Upper lobe of left lung (tissue), 6 donors: ENCODE data around the gene SLC5A11. TPM values are rescaled to one million over a fixed set of nuclear protein-coding genes. Genes with fewer than 3 reads are reported as not detected.

ENCODE experiments used
- ATAC-seq, 2 donors: fragments of 200-7000 bp; cut with Tn5 transposase; one replicate each; pipeline ENCODE4 v1.9.1; 2022; ENCODE audit warnings: mild to moderate bottlenecking in 2 of 2, moderate library complexity in 2 of 2; ENCODE audit not compliant: low FRiP score in 2 of 2
- DNase-seq, 2 donors: peaks; one replicate each; pipeline ENCODE4 v3.0.0-alpha.2; 2019 to 2020
- H3K27ac ChIP-seq, 4 donors: fragments of 200-600 bp; sonication (generic); one replicate each; pipeline ENCODE4 v1.5.1; 2016 to 2019
- H3K27me3 ChIP-seq, 4 donors: fragments of 200-600 bp; sonication (generic); one replicate each; pipeline ENCODE4 v1.5.1; 2017 to 2019
- H3K36me3 ChIP-seq, 4 donors: fragments of 200-600 bp; sonication (generic); one replicate each; pipeline ENCODE4 v1.5.1; 2016 to 2019
- H3K4me1 ChIP-seq, 4 donors: fragments of 200-600 bp; sonication (generic); one replicate each; pipeline ENCODE4 v1.5.1; 2018 to 2019
- H3K4me3 ChIP-seq, 4 donors: fragments of 200-600 bp; sonication (generic); one replicate each; pipeline ENCODE4 v1.5.1; 2017 to 2019; ENCODE audit warnings: mild to moderate bottlenecking in 2 of 4, moderate library complexity in 1 of 4
- H3K9me3 ChIP-seq, 4 donors: fragments of 200-600 bp; sonication (generic); one replicate each; pipeline ENCODE4 v1.5.1; 2018 to 2019
- CTCF ChIP-seq, 6 experiments: fragments of 450-650 bp in 4 of 6; fragments of 200-600 bp in 2 of 6; sonication (generic) in 2 of 6; IDR thresholded peaks; one replicate each; pipeline ENCODE4 v1.5.1; 2016 to 2019; ENCODE audit warnings: antibody characterized with exemption in 6 of 6
- EP300 ChIP-seq, 4 donors: sonication (generic); formaldehyde crosslinking; IDR thresholded peaks; one replicate each; pipeline ENCODE4 v1.5.1; 2017; ENCODE audit warnings: antibody characterized with exemption in 4 of 4, control low read depth in 2 of 4
- POLR2A ChIP-seq, 4 donors: fragments of 450-650 bp; IDR thresholded peaks; one replicate each; pipeline ENCODE4 v1.5.1; 2016 to 2017; ENCODE audit warnings: antibody characterized with exemption in 4 of 4, mild to moderate bottlenecking in 2 of 4
- POLR2AphosphoS5 ChIP-seq, 2 donors: sonication (generic); formaldehyde crosslinking; IDR thresholded peaks; one replicate each; pipeline ENCODE4 v1.5.1; 2017; ENCODE audit warnings: antibody characterized with exemption in 2 of 2
- WGBS, 2 donors: methylation state at CpG; one replicate each; pipeline ENCODE4 v1.1.5; 2017 to 2018; 5-methylcytosine and 5-hydroxymethylcytosine counted together
- total RNA-seq, 6 donors: library from RNA; depleted of rRNA in 4 of 6; stranded (reverse); fragments of >200 nt in 4 of 6; gene quantifications; one replicate each; pipeline versions ENCODE4 v1.1.0 to v1.2.1, GENCODE V29; 2016 to 2021
- donor health status: DM: no; HTN: no; CAD: no; lungs with moderate emphysema.
- donor health status: DM: no; HTN: yes; CAD: no; lungs with severe emphysema.

Gene SLC5A11
- total RNA-seq, 6 donors from 2014 or later, result 0.15 to 0.86 (median 0.30) TPM; not detected in 3

GRCh38 chr16:24900230-24900629 is 54.5 kb downstream of the SLC5A11 start:
- Histone ChIP-seq H3K9me3 (no peaks in the 10 kb centered on the region), H3K36me3 (no peaks in the 10 kb centered on the region), H3K27ac (no peak overlapping the region), H3K4me1 (no peaks in the 10 kb centered on the region), H3K27me3 (no peaks in the 10 kb centered on the region), H3K4me3 (no peak overlapping the region)
- ATAC-seq, result no peak
- TF ChIP-seq POLR2AphosphoS5 (IDR thresholded peaks at IDR 0.05), result no peak
- TF ChIP-seq EP300 (IDR thresholded peaks at IDR 0.05), result no peak
- no peak for TF ChIP-seq CTCF (IDR thresholded peaks at IDR 0.05)
- TF ChIP-seq POLR2A (IDR thresholded peaks at IDR 0.05), result no peak
- no peak for DNase-seq

GRCh38 chr16:24906199-24906808 is 60.5 kb downstream of the SLC5A11 start:
- Histone ChIP-seq H3K27me3 (no peaks in the 10 kb centered on the region), H3K9me3 (no peaks in the 10 kb centered on the region), H3K36me3 (no peaks in the 10 kb centered on the region), H3K27ac (no peak overlapping the region), H3K4me3 (no peak overlapping the region), H3K4me1 (no peaks in the 10 kb centered on the region)
- DNase-seq, result no peak
- ATAC-seq, result no peak
- WGBS, 2 donors, result 58 to 59% methylated on average over 14 of the region's 14 CpGs
- TF ChIP-seq CTCF (IDR thresholded peaks at IDR 0.05), result peak in 2 of 6 experiments; percentile 25 to 28
- no peak for TF ChIP-seq POLR2AphosphoS5 (IDR thresholded peaks at IDR 0.05)

- TF ChIP-seq POLR2AphosphoS5 (IDR thresholded peaks at IDR 0.05) (no peak), POLR2A (IDR thresholded peaks at IDR 0.05) (no peak), EP300 (IDR thresholded peaks at IDR 0.05) (no peak), CTCF (IDR thresholded peaks at IDR 0.05) (no peak)
- WGBS, 2 donors, result 94 to 100% methylated on average over 4 to 10 of the region's 10 CpGs
- Histone ChIP-seq H3K36me3 (no peaks in the 10 kb centered on the region), H3K27ac (no peak overlapping the region), H3K27me3 (no peaks in the 10 kb centered on the region), H3K9me3 (no peaks in the 10 kb centered on the region), H3K4me3 (no peak overlapping the region), H3K4me1 (no peaks in the 10 kb centered on the region)
- peak in 1 of 2 donors; percentile 38 for DNase-seq
- no peak for ATAC-seq
Measured at GRCh38 chr16:24906901-24907300, 61.1 kb downstream of the SLC5A11 start.

- no peak for ATAC-seq
- Histone ChIP-seq H3K36me3 (no peaks in the 10 kb centered on the region), H3K27me3 (no peaks in the 10 kb centered on the region), H3K27ac (no peak overlapping the region), H3K4me1 (no peaks in the 10 kb centered on the region), H3K4me3 (no peak overlapping the region), H3K9me3 (no peaks in the 10 kb centered on the region)
- no peak for DNase-seq
- WGBS, 2 donors, result 83 to 92% methylated on average over 9 to 10 of the region's 10 CpGs
- no peak for TF ChIP-seq CTCF (IDR thresholded peaks at IDR 0.05)
Measured at GRCh38 chr16:24908716-24909115, 63.0 kb downstream of the SLC5A11 start.

DNA sequence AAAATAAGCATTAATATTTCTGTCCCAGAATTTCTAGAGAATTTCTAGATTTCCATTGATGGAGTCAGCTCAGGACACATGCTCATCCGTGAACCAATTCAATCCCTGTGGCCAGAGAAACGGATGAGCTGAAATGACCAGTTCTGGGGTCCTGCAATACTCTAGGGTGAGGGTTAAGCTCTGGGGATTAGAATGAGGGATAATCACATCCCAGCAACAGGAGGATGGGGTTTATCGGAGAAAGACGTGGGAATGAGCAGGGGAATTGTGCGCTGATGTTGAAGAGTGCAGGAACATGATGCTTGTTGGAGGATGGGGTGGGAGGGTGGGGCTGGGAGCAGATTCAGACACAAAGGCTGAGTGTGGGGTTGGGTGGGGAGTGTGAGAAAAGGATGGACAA is 64.1 kb downstream of the SLC5A11 start:
- Histone ChIP-seq H3K4me3 (no peak overlapping the region), H3K9me3 (no peaks in the 10 kb centered on the region), H3K27ac (no peak overlapping the region), H3K36me3 (no peaks in the 10 kb centered on the region), H3K4me1 (no peaks in the 10 kb centered on the region), H3K27me3 (no peaks in the 10 kb centered on the region)
- 84 to 87% methylated on average over 5 of the region's 5 CpGs for WGBS, 2 donors
- no peak for DNase-seq
- no peak for ATAC-seq
- TF ChIP-seq CTCF (IDR thresholded peaks at IDR 0.05), result no peak
- no peak for TF ChIP-seq POLR2A (IDR thresholded peaks at IDR 0.05)
